GM18907 (cell line): ENCODE measurements around the gene PKIB.

Experiments used
- ATAC-seq: cut with Tn5 transposase; IDR thresholded peaks from one replicate; pipeline ENCODE4 v1.9.1; 2021; ENCODE audit warnings: mild to moderate bottlenecking, moderate library complexity; ENCODE audit not compliant: unreplicated experiment

Gene PKIB

DNA sequence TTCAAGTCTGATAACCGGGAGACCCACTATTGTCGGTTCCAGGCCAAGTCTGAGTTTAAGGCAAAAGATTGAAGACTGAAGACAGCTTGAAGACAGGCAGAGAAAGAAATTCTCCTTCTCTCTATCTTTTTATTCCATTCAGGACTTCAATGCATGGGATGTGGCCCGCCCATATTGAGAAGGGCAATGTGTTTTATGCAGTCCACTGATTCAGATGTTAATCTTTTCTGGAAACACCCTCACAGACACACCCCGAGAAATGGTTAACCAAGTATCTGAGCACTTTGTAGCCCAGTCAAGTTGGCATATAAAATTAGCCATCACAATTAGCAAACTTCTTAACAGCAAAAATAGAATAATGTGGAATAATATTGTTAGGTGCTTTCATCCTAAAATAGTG, 93.9 kb downstream of the PKIB start:
- ATAC-seq: no peak

DNA sequence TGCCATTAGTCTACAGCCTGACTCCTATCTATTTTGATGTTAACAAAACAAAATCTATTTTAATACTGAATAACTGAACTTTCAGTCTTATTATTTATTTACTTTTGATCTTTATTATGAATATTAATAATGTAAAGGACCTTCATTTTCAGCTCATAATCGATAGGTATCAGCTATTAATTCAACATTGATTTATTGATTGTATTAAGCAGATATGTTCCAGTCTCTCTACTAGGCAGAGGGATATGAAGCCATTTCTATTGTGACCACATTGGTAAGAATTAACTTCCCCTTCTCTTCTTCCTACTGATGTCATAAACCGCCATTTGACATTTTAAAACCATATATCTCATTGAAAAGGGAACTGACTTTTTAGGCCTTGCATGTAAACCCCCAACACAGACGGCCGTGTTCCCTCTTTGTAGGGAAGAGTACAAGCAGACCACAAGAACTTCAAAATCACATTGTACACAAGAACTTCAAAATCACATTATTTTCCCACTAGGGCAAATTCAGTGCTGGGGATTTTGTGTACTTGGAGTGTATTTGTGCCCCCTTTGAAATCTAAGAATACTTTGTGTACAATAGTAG, 99.8 kb downstream of the PKIB start:
- ATAC-seq: peak; percentile 92

DNA sequence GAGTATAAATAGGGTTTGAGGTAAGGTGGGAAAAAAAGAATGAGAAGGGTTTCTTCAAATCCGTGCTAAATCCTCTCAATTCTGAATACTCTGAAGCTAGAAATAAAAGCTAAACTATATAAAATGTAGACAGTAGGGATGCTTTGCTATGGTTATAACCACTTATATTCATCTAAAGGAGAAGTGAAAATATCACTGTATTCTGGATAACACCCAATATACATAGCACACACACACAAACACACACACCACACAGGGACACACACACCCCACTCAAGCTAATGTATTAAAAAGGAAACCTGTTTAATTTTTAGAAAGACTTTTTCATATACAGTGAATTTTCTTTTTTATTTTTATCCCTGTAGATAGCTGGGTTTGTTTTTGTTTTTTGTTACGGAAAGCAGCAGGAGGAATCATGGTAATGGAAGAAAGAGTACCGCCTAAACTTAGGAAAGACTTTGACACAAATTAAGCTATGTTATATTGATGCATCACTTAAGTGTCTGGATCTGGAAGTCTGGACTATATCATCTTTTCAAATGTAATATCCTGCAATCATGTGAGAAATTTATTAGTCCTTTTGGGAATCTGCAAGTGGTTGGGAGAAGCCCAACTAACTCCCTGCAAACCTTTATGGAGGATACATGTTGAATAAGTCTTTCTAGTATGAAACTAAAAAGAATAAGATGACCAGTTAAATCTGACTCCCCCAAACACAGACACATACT, 100.9 kb downstream of the PKIB start:
- no peak for ATAC-seq

DNA sequence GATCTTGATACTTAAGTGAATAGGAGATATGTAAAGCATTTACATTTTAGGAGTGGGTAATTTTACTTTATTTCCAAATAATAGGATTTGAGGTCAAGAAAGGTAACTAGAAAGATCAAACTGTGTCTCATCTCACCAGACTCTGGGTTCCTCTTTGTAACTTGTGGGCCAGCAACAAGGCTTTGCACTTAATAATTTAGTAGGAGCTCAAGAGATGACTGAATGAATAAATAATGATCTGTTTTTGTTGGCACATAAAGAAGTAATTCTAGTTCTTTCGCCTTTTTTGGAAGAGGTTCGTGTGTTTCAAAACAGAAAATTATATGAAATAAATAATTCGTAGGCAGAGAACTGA, 101.9 kb downstream of the PKIB start:
- ATAC-seq: no peak

DNA sequence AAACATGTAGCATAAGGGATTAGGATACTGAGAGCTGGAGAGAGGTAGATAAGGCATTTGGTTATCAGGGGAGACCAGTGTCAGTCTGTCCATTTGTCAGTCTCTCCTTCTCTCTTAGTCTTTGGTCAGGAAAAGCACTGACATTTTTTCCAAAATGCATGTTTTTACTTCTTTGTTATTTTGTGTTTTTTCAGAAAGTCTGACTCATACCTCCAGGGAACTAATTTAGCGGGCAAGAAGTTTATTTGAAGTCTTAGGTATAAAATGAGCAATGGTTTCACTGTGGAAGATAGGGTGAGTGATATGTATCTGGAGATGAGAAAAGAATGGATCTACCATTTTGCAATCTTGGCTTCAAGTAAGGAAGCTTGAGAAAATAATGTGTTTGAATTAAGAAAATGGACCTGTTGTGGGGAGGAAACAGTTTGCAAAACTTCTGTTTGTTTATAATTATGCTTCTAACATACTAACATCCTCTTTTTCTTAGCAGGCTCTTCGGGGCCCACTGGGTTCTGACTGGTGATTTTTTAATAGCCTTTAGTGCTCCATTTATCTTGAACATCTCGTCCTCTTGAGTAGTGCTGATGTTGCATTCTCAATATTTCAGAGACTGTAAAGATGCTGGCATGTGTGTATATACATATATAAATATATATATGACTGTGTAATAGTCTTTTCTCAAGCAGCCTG, 102.4 kb downstream of the PKIB start:
- ATAC-seq: no peak

DNA sequence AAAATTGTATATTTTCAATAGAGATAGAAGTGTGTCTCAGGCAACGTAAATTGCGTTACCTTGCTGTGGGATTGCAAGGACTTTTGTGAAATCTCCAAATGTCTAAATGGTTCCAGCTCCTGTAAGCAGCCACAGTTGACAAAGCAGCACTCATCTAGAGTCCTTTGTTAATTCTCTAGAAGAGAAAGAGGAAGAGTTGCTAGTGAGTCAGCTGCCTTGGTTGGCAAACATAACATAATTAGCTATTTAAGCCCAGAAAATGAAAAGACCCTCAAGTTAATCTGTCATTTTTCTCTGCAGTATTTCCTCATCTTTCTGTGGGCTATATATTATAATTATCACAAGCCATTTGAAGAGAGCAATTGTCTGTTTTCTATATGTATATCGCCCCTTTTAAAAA, 102.9 kb downstream of the PKIB start:
- ATAC-seq: no peak

DNA sequence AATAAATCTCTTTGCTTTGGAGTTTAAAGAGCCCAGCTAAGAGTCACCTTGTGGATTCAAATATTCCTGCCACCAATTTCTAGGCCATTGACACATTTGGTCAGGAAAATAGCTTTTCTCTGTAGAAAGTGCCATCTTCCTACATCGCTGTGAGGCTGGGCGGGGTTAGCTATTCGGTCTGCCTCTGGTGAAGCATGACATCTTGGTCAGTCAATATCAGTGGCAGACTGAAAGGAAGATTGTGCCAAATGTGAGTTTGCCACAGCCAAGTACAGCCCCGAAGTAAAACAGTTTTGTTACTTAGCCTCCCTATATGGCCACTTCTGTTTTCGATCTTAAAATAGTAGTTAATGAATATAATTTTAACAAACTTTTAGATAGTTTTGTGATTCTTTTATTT, 103.9 kb downstream of the PKIB start:
- ATAC-seq: no peak

DNA sequence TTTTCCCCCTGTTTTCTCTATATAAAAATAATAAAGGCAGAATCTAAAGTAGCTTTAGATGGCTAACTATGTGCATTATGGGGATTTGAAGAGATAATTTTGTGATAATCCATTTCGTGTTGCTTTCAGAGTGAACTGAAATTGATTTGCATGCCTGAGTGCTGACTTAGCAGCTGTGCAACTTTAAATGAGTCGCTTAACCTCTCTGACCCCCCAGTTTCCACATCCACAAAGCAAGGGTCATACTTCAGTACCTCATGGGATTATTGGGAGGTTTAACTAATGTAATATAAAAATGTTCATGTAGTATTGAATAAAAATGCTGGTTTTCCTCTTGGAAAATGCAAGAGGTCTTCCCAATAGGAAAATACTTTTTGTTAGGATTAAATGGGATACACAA, 105.5 kb downstream of the PKIB start:
- ATAC-seq: no peak

DNA sequence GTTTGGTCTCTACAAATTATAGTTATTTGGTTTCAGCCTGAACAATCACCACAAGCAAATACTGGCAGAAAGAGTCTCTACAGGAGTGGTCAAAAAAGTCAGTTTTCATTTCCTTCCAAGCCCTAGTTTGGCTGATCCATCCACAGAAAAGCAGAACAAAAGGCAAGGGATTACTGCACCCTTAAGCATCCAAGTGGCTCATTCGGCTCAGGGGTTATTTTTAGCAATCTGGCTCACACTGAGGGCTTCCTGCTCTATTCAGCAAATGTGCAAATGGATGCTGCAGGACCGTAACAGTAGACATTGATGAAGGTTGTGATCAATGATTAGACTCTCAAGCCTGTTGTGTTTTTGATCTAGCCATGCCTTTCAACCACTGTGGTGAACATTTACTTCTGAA, 107.1 kb downstream of the PKIB start:
- no peak for ATAC-seq

DNA sequence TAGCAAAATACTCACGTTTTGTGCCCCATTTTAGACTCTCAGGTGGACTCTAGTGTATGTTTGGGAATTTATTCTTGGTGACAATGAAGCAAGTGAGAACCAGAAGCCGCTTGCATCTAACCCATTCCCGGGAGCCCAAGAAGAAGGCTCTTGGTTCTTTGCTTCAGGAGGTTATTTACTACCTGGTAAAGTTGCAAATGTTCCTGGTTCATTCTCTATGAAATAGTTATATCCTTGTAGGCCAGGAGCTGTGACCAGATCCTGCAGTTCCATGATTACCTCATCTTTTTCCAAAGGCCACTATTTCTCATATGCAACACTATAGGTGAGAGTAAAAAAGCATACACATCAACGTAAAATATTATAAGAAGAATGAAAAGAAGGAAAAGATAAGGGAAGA, 108.4 kb downstream of the PKIB start:
- ATAC-seq: no peak

DNA sequence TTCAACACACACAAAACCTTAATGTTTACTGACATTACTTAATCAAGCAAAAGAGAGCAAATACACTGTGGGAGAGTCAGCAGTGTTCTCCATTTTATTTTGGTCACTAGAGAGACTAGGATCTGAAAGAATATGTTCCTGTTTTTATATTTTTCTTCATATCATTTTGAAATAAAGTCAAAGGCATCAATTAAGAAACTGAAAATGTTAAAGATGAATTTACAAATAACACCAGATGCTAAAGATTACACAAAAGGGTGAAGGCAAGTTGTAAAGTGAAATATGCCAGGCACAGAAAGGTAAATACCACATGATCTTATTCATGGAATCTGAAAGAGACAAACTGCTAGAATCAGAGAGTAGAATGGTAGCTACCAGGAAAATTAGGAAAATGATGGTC, 109.0 kb downstream of the PKIB start:
- ATAC-seq: no peak

DNA sequence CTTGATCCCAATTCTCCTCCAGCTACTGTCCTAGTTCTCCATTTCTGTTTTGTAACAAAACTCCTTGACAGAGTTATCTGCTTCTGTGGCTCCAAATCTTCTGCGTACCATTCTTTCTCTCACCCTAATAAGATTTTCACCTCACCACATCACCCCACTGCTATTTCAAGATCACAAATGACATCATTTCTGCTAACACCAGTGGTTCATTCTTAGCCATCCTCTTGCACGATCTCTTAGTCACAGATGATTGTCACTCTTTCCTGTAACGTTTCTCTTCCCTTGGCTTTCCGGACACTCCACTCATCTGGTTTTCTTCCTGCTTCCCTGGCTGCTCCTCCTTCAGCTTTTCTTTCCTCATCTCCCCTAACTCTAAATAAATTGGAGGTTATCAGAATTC, 112.5 kb downstream of the PKIB start:
- no peak for ATAC-seq

DNA sequence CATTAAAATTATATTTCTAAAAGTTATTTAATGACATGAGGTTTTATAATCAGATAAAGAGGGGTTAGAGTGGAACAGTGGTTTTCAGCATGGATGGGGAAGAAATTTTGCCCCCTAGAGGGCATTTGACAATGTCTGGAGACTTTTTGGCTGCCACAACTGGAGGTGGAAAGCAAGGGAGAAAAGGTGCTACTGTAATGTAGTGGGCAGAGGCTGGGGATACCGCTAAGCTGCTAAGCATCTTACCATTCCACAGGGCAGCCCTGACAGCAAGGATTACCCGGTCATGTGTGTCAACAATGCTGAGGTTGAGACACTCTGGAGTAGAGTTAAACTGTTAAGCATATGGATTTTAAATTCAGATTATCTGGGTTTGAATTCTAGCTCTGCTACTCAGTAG, 116.4 kb downstream of the PKIB start:
- ATAC-seq: no peak

DNA sequence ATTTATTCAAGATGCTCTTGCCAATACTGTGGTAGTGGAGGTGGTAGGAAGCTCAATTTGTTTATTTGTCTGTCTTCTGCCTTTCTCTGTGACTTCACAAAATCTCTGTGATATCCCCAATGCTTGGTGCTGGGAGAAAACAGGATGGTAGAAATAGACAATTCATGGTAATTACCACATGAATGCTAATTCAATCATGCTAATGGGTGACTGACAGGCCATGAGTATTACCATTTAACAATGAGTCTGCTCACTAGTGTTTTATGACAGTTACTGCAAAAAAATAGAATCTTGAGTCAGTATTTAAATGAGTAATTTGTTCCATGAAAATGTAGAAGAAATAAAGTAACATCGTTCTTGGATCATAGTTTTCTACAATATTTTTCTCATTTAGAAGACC, 117.0 kb downstream of the PKIB start:
- no peak for ATAC-seq

DNA sequence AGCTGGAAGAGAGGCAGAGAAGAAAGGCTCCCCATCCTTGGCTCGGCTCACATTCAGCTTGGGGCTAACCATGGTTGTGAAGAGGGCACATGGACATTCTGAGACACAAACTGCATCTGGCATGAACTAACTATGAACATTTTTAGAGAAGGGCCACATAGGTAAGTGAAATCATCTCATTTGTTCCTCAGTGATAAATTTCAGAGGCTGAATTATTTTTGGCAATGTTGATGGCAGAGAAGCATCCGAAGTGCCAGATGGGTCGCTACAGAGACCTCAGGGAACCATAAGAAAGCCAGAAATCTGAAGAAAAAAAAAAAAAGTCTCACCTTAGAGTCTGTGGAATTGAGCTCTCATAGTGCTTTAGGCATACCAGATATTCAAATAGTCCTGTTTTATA, 120.1 kb downstream of the PKIB start:
- no peak for ATAC-seq

DNA sequence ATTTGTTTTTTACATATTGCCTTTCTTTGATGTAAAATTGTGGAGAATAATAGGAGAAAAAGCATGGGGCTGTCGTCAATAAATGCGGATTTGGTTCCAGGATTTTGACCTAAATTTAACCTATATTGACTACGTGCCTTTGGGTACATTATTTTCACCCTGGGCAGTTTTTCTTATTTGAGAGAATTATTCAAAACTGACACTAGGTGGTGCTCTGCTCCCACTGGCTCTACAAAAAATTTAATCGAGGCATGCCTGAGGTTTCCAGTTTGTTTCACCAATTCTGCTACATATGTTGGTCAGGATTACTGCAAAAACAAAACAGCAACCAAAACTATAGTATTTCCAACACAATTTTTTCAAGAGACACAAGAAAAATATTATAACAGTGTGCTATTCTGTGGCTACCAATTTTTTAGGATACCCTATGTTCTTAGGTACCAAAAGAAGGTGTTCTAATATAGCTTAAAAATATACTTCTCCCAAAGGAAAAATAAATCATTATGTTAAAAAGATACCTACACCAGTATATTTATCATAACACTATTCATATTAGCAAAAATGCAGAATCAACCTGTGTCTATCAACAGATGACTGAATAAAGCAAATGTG, 120.7 kb downstream of the PKIB start:
- peak; percentile 67 for ATAC-seq

DNA sequence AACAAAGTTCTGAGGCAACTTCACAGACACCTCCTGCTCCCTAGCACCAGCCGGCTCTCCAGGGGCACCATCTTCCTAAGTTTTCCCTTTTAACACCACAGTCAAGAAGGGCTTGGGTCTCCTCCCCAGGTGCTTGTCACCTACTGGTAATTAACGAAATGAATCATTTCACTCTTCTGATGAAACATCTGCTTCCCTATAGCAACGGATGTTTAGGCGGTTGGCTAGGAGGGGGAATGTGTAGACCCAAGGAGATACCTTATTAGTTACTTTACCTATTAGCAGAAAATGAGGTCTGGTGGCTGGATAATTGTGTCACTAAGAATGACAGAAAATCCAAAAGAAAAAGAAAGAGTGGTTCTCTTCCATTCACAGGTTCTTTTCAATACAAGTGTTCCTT, 123.1 kb downstream of the PKIB start:
- no peak for ATAC-seq

DNA sequence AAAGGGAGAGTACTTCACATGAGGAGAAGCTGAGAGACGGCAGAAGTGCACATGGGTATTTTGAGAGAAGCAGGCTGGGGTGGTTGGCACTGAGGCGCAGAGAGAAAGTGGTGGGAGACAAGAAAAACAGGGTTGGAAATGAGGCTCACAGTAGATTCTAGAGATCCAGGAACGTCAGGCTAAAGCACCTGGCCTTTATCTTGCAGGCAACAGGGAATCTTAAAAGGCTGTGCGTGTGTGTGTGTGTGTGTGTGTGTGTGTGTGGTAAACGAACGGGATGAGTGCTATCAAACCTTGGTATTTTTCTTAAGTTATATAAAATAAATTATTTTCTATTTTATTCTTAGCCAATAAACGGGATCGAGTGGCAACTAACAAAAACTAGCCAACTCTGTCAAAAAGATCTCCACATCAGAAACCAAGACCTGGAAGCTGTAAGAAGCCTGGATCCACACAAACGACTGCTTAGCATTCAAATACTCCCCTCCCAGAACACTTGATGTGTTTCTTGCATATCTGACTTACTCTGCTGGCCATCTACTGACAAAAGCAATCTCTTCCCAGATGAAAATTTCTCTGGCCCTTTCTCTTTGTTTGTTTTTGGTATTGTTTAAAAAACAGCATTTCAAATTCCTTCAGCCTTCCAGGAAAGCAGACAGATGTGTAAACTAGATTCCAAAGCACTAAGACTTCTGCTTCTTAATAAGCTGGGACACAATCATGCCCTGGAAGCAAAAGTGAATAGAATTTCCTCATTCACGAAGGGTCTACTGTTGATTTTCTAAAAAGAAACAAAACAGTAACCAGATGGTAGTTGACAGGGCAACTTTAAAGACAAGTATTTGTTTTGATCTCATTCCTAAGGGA, 124.6 kb downstream of the PKIB start:
- no peak for ATAC-seq

DNA sequence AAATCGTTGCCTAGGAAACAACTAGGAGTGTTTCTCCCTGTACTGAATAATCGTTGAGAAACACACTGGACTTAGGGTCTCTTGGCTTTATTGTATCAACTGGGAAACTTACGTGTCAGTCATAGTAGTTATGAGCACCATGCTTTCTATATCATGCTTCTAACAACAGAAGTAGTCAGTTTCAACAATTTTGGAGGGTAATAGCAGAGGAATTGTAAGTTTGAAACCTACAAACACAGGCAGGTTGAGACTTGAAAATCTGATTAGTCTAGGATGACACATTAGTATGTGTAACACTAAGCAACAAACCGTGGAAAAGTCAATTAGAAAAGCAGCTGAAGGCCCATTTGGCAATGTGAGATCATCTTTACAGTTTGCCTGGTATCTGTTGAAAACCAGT, 125.4 kb downstream of the PKIB start:
- no peak for ATAC-seq

DNA sequence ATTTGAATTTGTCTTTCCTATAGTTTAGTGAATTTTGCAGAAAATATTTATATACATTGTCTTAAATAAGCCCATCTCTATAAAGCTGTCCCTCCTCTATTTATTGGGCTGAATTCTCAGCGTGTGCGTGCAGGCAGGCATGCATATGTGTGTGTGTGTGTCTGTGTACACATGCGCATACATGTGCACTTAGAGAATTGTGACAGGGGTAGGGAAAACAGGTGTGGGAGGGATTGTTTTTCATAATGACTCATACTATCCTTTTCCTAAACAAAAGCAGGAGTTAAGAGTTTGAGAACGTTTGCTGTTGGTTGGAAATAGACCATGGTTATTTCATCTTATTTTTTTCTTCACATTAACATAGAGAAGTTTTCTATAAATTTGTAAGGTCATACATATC, 126.0 kb downstream of the PKIB start:
- ATAC-seq: no peak

DNA sequence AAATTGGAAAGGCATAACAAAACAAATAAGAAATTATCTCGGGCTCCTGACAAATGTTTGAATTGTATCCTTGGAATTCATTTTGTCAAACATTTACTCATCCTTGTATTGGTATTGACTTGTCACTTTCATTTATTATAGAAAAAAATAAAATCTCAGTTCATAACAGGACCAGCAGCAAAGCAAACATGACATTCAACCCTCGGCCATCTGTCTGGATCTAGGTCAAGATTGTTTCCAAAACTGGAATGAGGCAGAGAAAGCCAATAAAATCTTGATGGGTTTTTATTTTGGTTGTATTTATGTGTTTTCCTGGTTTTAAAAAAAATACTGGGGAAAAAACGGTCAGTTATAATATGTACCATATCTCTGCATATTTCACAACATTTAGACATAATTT, 126.4 kb downstream of the PKIB start:
- ATAC-seq: no peak
